ENCODE data around the gene CFAP99.

CFAP99 gene

GRCh38 chr4:2478229-2478628 is 59.5 kb downstream of the CFAP99 start:
- no peak for DNase-seq

- no peak for DNase-seq
Measured at GRCh38 chr4:2480649-2481048, 61.9 kb downstream of the CFAP99 start.

- DNase-seq = no peak
Measured at GRCh38 chr4:2482192-2482591, 63.4 kb downstream of the CFAP99 start.

- DNase-seq = no peak
Measured at GRCh38 chr4:2482693-2483092, 63.9 kb downstream of the CFAP99 start.

- DNase-seq = no peak
Measured at GRCh38 chr4:2483237-2483636, 64.5 kb downstream of the CFAP99 start.

- no peak for DNase-seq
Measured at GRCh38 chr4:2484185-2484584, 65.4 kb downstream of the CFAP99 start.

GRCh38 chr4:2484993-2485392 is 66.2 kb downstream of the CFAP99 start:
- DNase-seq = peak; percentile 63

- no peak for DNase-seq
Measured at GRCh38 chr4:2485956-2486355, 67.2 kb downstream of the CFAP99 start.

GRCh38 chr4:2486981-2487380 is 68.2 kb downstream of the CFAP99 start:
- DNase-seq = no peak

- DNase-seq = no peak
Measured at GRCh38 chr4:2487632-2488031, 68.9 kb downstream of the CFAP99 start.

GRCh38 chr4:2489081-2489805 is 70.5 kb downstream of the CFAP99 start:
- DNase-seq = no peak

- no peak for DNase-seq
Measured at GRCh38 chr4:2489841-2490552, 71.2 kb downstream of the CFAP99 start.

GRCh38 chr4:2492970-2493369 is 74.2 kb downstream of the CFAP99 start:
- DNase-seq = no peak

GRCh38 chr4:2494992-2495391 is 76.2 kb downstream of the CFAP99 start:
- no peak for DNase-seq

- no peak for DNase-seq
Measured at GRCh38 chr4:2497324-2497723, 78.6 kb downstream of the CFAP99 start.

- DNase-seq = no peak
Measured at GRCh38 chr4:2497931-2498330, 79.2 kb downstream of the CFAP99 start.

- DNase-seq = no peak
Measured at GRCh38 chr4:2500547-2500946, 81.8 kb downstream of the CFAP99 start.

- DNase-seq = no peak
Measured at GRCh38 chr4:2501034-2501594, 82.4 kb downstream of the CFAP99 start.

- no peak for DNase-seq
Measured at GRCh38 chr4:2503809-2504208, 85.1 kb downstream of the CFAP99 start.

- no peak for DNase-seq
Measured at GRCh38 chr4:2507259-2507658, 88.5 kb downstream of the CFAP99 start.

GRCh38 chr4:2507855-2508254 is 89.1 kb downstream of the CFAP99 start:
- DNase-seq = no peak

GRCh38 chr4:2510351-2511259 is 91.8 kb downstream of the CFAP99 start:
- DNase-seq = no peak

- DNase-seq = no peak
Measured at GRCh38 chr4:2511645-2512131, 92.9 kb downstream of the CFAP99 start.
